Peyer's patch (tissue), 4 donors: Measurements from ENCODE around the gene IMPG1.

Experiments used
- POLR2A ChIP-seq, 2 donors: fragments of 450-650 bp; IDR thresholded peaks; one replicate each; pipeline ENCODE4 v1.5.1; 2017; ENCODE audit warnings: antibody characterized with exemption in 2 of 2, mild to moderate bottlenecking in 2 of 2, moderate library complexity in 2 of 2
- TF ChIP-seq, protein P1 (sequence below), 6 experiments: fragments of 450-650 bp in 4 of 6; fragments of 200-600 bp in 2 of 6; sonication (generic) in 1 of 6; IDR thresholded peaks; one replicate each; pipeline ENCODE4 v1.5.1; 2017 to 2019; ENCODE audit warnings: antibody characterized with exemption in 6 of 6, mild to moderate bottlenecking in 3 of 6, moderate library complexity in 1 of 6

DNA sequence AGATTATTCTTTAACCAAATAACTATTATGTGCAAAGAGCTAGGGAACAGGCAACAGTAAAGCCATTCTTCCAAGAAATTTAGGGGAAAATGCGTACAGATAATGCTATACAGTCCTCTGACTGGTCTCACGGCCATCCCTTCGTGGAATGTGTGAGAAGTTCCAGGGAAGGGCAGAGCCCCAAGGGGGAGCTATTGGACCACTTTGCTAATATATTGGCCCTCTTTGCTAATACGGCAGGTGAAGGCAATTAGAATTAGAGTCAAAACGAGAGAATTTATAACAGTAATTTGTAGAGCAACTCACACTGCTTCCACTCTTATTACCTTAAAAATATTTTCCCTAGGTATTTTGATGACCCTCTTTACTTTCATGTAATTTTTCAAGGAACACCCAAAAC, 140.4 kb downstream of the IMPG1 start:
- no peak for TF ChIP-seq POLR2A (IDR thresholded peaks at IDR 0.05)
- TF ChIP-seq, protein P1, sequence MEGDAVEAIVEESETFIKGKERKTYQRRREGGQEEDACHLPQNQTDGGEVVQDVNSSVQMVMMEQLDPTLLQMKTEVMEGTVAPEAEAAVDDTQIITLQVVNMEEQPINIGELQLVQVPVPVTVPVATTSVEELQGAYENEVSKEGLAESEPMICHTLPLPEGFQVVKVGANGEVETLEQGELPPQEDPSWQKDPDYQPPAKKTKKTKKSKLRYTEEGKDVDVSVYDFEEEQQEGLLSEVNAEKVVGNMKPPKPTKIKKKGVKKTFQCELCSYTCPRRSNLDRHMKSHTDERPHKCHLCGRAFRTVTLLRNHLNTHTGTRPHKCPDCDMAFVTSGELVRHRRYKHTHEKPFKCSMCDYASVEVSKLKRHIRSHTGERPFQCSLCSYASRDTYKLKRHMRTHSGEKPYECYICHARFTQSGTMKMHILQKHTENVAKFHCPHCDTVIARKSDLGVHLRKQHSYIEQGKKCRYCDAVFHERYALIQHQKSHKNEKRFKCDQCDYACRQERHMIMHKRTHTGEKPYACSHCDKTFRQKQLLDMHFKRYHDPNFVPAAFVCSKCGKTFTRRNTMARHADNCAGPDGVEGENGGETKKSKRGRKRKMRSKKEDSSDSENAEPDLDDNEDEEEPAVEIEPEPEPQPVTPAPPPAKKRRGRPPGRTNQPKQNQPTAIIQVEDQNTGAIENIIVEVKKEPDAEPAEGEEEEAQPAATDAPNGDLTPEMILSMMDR (IDR thresholded peaks at IDR 0.05): peak in 3 of 6 experiments; percentile 11 to 25 (median 15)
